ENCODE data around the gene PTGDR2.

- TF ChIP-seq POLR2AphosphoS5 (IDR thresholded peaks at IDR 0.05) (no peak), POLR2A (IDR thresholded peaks at IDR 0.05) (no peak), EP300 (IDR thresholded peaks at IDR 0.05) (no peak)
- TF ChIP-seq, protein P1, sequence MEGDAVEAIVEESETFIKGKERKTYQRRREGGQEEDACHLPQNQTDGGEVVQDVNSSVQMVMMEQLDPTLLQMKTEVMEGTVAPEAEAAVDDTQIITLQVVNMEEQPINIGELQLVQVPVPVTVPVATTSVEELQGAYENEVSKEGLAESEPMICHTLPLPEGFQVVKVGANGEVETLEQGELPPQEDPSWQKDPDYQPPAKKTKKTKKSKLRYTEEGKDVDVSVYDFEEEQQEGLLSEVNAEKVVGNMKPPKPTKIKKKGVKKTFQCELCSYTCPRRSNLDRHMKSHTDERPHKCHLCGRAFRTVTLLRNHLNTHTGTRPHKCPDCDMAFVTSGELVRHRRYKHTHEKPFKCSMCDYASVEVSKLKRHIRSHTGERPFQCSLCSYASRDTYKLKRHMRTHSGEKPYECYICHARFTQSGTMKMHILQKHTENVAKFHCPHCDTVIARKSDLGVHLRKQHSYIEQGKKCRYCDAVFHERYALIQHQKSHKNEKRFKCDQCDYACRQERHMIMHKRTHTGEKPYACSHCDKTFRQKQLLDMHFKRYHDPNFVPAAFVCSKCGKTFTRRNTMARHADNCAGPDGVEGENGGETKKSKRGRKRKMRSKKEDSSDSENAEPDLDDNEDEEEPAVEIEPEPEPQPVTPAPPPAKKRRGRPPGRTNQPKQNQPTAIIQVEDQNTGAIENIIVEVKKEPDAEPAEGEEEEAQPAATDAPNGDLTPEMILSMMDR (IDR thresholded peaks at IDR 0.05) = no peak
Observed at GRCh38 chr11:60838132-60838531, 17.6 kb downstream of the PTGDR2 start.

Data from gastroesophageal sphincter (tissue), 3 donors.